DMS79 treated with DMSO at 0.1 percent for 48 hours (cell line): ENCODE measurements around the gene GET3.
A peak's percentile ranks its signal among the peaks of the same experiment; 100 is the strongest.
"Not testable (repeated sequence)": the region's sequence is repeated elsewhere in the genome, so short reads cannot be mapped to it uniquely, and the experiment has no call there.

Source experiments
- DNase-seq: peaks from one replicate; lab custom pipeline; 2025; lab: John Stamatoyannopoulos, UW

Gene GET3

DNA sequence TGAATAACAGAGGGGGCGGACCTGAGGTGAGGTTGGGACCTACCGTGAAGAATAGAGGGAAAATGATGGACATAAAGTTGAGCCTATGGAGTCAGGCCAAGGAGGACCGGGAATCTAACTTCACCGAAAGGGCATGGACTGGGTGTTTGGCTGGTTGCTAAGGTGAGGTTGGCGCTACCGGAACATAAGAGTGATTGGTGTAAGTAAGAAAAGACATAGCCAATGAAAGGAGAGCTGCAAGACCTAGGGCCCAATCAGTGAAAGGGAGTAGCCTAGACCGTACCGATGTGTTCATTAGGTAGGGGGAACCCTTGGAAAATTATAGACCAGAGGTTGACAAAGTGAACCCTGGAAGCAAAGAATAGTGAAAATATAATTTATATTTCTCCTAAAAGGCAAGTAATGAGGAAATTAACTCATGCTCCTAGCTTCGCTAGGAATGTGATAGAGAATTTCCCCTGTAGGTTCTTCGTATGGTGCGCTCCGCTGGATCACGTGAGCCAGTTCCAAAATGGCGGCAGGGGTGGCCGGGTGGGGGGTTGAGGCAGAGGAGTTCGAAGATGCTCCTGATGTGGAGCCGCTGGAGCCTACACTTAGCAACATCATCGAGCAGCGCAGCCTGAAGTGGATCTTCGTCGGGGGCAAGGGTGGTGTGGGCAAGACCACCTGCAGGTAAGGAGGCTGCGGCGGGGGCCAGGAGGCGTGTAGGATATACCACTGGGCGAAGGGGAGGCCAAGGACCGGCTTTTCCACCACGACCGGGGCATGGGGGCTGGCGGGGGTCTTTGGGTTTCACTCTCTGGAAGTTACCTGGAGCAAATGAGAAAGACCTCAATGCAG lies at the start of gene GET3:
GET3 (plus strand) TSS at position 503 of the 840 bp plus-strand sequence; CDS start at position 512, 9 bp downstream.
- peak; percentile 100 for DNase-seq

DNA sequence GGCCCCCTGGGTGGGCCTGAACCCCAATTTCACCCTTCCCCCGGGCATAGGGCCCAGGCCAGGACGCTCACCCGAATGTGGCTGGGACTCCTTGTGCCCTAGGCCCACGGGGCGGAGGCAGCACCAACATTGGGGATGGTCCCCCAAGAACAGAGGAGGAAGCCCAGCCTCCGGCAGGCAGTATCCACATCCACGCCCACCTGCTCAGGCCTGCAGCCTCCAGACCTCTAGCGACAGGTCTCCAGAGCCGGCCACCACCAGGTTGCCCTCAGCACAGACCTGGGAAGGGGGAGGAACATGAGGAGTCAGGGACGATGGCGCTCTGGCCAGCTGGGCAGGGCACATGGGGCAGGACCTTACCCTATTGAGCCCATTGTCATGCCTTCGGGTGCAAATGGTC lies 48.3 kb upstream of the GET3 start:
- no peak for DNase-seq

DNA sequence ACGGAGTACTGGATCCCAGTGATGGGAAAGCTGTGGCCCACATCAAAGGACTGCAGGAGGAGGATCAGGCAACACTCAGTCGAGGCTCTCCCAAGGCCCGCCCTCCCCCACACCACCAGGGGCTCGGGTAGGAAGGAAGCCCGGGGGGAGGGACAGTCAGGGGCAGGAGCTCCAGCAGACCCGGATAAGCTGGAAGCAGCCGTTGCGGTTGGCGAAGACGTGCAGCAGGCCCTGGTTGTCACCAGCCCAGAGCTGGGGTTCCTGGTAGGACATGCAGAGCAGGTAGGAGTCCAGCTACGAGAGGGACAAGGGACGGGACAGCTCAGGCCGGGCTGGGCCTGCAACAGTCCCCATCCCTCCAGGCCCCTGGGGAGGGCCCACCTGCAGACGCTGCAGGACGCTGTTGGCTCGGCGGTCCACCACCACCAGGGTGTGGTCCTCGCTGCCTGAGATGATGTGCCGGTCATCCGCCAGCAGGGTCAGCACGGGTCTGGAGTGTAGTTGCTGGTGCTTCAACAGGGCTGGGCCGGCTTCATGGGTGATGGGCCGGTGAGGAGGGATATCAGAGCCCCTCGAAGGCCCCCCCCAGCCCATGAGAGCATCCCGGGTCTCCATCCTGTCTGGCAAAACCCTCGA lies 47.6 kb upstream of the GET3 start:
- DNase-seq = no peak

DNA sequence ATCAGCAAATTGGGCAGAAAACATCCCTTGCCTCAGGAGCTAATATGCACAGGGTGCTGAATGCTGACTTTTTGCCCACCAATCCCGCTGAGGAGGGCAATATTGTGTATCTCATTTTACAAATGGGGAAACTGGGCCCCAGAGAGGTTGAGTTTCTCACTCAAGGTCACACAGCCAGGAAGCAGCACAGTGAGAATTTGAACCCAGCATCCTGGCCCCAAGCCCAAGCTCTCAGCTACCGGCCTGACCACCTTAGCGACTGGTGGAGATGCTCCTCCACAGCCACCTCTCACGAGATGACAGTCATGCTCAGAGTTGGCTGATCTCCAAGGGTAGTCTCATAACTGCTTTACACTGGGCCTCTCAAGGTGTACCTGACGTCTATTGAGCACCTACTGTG lies 44.3 kb upstream of the GET3 start:
- no peak for DNase-seq

DNA sequence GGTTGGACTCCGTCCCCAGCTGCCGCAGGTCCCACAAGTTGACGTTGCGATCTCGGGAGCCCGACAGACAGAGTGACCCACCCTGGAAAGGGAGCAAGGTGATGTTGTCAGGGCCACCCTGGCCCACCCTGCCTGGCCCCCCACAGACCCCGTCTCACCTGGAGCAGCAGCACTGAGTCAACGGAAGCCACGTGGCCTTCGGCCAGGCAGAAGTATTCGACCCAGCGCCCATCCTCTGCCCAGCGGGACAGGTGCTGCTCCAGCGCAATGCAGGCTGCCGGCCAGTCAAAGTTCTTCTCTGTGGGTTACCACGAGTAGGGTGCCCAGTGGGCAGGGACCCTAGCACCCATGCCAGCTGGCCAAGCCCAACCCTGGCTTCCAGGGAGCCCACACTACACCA lies 42.7 kb upstream of the GET3 start:
- no peak for DNase-seq

DNA sequence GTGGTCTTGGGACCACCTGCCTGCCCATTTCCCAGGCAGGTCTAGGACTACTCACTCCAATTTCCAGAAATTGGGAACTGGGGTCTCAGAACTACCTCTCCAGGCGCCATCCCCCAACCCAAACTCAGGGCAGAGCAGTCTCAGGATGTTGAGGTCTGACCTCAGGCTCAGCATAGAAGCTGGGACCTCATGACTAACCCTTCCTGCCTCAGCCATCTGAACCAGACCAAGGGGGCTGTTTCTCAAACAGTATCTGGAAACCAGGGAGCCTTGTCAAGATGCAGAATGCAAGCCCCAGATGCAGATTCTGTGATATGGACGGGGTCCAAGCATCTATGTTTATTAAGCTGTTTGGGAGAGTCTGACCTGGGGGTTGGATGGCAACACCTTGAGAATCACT lies 42.2 kb upstream of the GET3 start:
- DNase-seq = no peak

DNA sequence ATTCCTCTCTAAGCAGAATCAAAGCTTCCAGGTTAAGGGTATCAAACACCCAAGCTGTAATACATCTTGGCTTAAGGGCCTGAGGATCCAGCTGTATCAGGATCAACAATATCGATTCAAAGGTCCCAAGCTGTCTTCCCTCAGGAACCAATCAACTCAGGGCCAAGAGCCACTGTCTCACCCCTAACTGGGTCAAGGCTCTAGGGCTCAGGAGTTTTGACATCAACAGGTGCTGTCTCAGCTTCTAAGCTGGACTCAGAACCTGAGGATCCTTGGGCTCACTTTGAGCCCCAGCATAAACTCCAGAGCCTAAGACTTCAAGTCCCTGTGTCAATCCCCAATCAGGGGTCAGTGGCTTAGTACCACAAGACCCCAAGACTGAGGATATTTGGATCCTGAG lies 41.8 kb upstream of the GET3 start:
- DNase-seq = no peak

DNA sequence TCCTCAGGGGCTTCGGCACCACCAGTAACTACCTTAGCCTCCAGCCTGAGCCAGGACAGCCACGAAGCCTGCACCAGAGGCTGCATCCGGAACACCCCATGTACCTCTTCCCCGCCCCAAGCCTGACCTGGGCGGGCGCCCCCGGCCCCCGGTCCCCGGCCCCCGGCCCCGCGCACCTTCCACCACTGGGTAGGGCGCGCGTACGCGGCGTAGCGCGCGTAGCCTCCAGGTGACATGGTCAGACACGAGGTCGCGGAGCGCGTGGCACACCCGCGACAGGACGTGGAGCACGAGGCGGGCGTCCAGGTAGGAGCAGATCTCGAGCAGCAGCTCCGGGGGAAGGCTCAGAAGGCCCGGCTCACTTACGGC lies 41.3 kb upstream of the GET3 start:
- no peak for DNase-seq

DNA sequence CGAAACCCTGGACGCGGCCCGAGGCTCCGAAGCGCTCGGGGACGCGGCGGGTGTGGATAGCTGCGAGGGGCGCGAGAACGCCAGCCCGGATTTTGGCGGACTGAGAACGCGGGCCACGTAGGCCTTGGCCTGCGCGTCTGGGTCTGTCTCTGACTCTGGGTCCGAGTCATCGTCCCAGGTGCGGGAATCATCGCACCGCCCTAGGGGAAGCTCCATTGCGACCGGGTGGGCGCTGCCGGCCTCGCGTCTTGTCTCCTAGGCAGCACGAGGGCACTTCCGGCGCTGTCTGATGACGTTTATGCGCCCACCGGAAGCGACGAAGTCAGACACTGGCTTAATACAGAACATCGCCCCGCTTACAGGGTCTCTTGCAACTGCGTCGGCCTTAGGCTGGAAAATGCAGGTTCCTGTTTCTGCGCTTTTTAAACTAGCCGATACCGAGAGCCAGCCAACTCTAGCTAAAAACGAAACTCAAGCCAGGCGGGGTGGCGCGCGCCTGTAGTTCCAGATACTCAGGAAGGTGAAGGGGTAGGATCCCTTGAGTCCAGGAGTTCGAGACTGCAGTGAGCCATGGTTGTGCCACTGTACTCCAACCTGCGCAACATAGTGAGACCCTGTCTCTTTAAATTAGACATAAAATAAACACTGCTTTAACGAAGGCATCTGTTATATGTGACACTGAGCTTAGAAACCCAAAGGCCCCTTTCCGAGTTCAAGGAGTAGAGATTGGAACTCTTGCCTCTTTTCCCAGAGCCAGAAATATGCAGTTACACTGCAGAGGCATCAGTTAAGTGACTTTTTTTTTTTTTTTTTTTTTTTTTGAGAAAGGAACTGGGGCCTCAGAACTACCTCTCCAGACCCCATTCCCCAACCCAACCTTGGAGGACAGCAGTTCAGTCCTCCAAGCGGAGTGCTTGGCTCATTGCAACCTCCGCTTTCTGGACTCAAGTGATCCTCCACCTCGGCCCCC lies 40.6 kb upstream of the GET3 start, which contains the start of gene FBXW9:
FBXW9 (minus strand) TSS at position 266 of the 970 bp plus-strand sequence; CDS start at position 216, 50 bp downstream.
- DNase-seq = peak; percentile 90

DNA sequence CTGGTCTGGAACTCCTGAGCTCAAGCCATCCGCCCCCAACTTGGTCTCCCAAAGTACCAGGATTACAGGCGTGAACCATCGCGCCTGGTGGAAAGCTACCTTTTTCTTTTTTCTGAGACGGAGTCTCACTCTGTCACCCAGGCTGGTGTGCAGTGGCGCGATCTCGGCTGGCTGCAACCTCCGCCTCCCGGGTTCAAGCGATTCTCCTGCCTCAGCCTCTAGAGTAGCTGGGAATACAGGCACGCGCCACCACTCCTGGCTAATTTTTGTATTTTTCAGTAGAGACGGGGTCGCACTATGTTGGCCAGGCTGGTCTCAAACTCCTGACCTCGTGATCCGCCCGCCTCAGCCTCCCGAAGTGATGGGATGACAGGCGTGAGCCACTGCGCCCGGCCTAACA lies 39.9 kb upstream of the GET3 start:
- not testable (repeated sequence) for DNase-seq

DNA sequence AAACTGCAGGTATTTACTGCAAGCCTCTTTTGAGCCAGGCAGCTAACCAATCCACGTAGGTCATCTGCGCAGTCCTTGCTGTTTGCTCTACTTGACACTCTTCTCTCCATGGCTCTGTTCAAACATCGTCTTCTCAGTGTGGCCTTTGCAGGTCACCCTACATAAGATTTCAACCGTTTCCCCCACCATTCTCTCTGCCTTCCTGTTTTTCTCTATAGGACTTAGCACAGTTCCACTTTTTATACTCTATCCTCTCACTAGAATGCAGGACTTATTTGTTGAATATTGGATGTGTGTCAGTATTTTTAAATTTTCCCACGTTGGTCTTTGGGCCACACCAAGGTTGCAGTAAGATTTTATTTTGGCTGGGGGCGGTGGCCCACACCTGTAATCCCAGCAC lies 39.2 kb upstream of the GET3 start:
- no peak for DNase-seq

DNA sequence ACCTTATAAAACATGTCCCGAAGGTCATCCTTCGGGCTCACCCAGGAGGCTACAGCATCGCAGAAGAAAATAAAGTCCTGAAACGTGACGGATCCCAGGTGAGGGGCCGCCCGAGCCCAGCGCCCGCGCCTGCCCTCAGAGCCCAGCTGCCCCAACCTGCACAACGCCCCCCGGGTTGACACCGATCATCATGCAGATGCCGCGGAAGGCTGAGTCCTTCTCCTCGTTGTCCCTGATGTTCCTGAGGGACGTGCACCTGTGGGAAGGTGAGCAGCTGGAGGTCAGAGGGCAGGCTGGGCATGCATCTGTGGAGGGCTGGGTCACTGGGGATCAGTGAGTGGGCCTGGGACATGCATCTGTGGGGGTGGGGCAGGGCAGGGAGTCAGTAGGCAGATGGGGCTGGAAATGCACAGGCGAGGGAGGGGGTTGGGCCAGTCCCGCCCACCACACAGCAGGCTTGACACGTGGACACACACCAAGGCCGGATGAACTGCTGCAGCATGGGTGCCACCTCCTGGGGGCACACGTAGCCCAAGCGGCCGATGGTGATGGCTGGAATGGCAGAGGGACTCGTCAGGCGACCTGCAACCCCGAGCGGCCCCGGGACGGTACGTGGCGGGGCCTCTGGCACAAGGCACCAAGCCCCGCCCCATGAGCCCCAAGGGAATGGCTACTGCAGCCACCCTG lies 35.6 kb upstream of the GET3 start:
- no peak for DNase-seq

DNA sequence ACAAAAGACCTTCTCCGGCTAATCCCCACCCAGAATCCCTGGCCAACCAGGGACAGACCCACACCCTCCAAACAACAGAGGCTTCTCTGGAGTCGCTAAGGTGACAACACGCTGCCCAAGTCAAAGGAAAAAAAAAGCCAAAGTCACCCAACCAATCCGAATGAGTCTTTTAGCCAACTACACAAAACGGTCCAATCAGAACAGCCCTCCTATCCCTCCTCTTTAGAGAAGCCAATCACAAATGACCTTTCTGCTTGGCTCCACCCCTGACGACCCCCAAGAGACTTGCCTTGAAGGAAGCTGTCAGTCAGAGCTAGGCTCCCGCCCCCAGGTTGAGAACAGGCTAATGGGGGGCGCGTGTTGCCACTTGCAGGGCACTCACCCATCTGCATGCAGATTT lies 34.3 kb upstream of the GET3 start:
- DNase-seq = no peak

DNA sequence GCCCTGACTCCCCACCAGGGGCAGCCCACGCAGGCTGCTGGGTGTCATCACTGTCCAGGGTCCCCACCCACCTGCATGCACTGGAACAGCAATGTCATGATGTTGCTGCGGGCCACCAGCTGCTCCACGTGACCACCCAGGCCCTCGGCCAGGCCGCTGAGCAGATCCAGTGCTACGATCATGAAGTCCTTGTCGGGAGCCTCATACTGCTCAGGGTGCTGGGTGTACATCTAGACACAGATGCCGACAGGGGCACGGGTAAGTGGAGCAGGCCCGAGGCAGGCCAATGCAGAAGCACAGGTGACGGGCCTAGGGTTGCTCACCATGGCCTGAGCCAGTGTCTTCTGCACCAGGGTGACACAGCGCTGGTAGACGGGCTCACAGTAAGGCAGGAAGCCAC lies 32.1 kb upstream of the GET3 start:
- no peak for DNase-seq

DNA sequence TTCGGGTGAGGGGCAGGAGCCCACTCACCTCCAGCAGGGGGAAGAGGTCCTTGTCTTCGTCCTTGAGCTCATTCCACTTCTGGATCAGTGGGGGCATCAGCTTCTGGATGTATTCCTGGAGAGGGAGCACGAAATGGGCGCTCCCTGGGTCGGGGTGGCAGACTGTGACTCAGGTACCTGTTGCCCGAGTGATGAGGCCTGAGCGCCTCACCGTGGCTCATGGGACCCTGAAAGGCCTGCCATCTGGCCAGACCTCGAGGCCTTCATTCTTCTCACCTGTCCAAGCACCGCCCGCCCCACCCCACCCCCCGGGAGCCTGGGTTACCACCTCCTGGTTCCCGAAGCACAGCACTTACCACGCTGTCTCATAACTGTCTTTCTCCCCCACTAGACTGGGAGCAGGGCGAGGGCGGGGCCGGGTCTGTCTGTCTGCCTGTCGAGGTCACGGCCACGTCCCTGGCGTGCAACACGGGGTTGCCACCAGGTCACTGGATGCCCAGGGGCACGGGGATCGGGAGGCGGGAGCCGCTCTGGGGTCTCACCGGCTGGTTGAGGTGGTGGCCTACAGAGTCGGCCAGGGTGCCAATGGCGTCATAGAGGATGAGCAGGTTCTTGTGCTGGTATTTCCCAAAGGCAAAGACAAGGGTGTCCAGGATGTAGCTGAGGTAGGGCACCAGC lies 31.5 kb upstream of the GET3 start:
- DNase-seq = no peak

DNA sequence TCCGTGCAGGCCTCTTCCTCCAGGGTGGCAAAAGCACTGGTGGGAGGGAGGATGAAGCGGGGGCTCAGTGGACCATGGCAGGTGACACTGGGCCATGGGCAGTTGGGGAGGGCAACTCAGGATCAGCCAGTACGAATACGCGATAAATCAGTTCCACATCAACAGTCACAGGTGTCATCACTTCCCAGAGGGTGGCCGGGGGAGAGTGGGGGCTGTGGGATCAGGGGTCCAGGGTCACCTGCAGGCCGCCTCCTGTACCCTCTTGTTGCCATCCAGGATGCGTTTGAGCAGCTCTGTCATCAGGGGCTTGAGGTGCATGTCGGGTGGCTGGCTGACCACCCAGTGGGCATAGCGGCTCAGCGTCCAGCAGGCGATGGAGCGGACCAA lies 31.0 kb upstream of the GET3 start:
- DNase-seq = no peak

DNA sequence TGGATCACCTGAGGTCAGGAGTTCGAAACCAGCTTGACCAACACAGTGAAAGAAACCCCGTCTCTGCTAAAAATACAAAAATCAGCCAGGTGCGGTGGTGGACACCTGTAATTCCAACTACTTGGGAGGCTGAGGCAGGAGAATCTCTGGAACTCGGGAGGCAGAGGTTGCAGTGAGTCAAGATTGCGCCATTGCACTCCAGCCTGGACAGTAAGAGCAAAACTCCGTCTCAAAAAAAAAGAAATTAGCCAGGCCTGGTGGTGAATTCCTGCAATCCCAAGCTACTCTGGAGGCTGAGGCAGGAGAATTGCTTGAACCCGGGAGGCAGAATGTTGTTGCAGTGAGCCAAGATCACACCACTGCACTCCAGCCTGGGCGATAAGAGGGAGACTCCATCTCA lies 28.7 kb upstream of the GET3 start:
- DNase-seq = no peak

DNA sequence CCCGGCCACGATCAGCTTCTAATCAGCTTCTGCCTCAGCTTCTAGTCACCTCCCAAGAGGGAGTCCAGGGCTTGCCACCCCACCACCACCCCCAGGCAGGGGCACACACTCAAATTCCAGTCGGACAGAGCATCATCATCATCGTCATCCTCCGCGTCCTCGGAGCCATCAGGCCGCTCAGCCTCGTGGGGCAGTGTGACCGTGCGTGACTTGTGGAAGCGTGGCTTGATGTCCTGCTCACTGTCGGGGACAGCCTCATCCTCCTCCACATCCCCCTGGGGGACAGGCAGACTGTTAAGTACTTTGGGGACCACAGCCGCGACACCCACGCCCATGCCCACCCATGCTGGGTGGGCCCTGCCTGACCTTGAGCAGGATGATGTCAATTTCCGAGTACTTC lies 26.1 kb upstream of the GET3 start:
- DNase-seq = no peak

DNA sequence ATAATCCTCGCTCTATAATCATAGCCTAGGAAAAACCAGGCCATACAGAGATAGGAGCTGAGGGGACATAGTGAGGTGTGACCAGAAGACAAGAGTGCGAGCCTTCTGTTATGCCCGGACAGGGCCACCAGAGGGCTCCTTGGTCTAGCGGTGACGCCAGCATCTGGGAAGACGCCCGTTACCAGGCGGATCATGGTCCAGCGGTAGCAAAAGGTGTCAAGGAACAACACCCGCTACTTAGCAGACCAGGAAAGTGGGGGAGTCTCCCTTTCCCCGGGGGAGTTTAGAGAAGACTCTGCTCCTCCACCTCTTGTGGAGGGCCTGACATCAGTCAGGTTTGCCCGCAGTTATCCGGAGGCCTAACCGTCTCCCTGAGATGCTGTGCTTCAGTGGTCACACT lies 25.2 kb upstream of the GET3 start:
- not testable (repeated sequence) for DNase-seq

DNA sequence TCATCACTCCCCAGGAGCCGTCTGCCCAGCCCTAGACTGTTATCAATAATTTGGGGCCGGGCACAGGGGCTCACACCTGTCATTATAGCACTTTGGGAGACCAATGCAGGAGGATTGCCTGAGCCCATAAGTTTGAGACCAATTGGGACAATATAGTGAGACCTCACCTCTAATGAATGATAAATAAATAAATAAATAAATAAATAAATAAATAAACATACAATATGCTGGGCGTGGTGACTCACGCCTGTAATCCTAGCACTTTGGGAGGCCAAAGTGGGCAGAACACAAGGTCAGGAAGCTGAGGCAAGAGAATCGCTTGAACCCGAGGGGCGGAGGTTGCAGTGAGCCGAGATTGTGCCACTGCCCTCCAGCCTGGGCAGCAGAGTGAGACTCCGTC lies 24.0 kb upstream of the GET3 start:
- DNase-seq = not testable (repeated sequence)

DNA sequence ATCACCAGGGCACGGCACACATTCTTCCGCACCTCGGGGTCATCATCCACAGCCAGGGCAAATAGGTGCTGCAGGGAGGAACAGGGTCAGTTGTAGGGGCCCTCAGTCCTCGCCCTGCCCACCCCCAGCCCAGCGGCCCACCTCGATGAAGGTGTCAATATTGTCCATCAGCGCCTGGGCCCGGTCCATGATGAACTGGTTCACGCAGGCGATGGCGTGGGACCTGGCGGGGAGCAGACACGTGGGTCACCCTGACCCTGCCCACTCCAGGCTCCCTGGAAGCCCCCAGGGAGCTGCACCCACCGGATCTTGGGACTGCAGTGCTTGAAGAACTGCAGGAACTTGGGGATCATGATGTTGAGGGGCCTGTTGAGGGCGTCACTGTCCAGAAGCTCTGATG lies 22.2 kb upstream of the GET3 start:
- no peak for DNase-seq
